ENCODE data around the gene ERBIN. TPM values are rescaled to one million over a fixed set of nuclear protein-coding genes. Genes with fewer than 3 reads are reported as not detected.

Gene ERBIN
- total RNA-seq, 1 experiment from 2014 or later: 143 TPM

DNA sequence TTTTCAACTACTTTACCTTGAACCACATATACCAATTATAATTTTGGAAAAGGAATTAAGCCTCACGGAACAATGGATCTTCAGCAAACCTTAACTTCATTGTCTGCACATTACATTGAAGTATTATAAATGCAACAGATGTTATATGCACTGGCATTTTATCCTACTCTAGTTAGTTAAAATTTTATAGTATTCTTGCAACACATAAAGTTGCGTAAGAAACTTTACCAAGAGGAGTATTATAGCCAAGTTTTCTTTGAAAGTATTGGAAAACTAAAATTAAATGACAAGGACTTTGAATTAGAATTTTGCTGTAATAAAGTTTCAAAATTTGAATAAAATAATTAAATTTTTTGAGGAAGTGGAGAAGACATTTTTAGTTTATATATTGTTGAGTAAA, 154.3 kb downstream of the ERBIN start:
- Histone ChIP-seq H2AFZ (no peak overlapping the region), H3K27me3 (ENCODE audit: insufficient read depth, low read depth) (no peaks in the 10 kb centered on the region), H3K79me2 (ENCODE audit: low read depth) (no peaks in the 10 kb centered on the region), H3F3A (ENCODE audit: insufficient read depth, low read depth) (peaks cover 16% of the 10 kb centered on the region; the same call in 1 of the 2 replicates), H3K4me1 (replicated peaks; ENCODE audit: insufficient read depth) (no peaks in the 10 kb centered on the region), H3K27ac (no peak overlapping the region), H3K4me3 (no peak overlapping the region), H3K9me3 (ENCODE audit: insufficient read depth, low read depth) (no peaks in the 10 kb centered on the region; the same call in 1 of the 2 replicates), H3K9me2 (ENCODE audit: insufficient read depth) (no peaks in the 10 kb centered on the region), H3K36me3 (ENCODE audit: low read depth) (peaks cover 32% of the 10 kb centered on the region; the same call in 1 of the 2 replicates), H3K4me2 (no peak overlapping the region), H4K20me1 (ENCODE audit: insufficient read depth) (no peaks in the 10 kb centered on the region; the same call in 1 of the 2 replicates)
- POLR2A ChIA-PET (ENCODE audit: unreplicated experiment): interaction anchor here (0.7 kb wide), 1 partner anchor 34 kb away, joined by 4 read pairs; no protein-coding TSS in a partner anchor
- DNase-seq: no peak
- BruUV-seq (replicated peaks): no TSS peak
- intact Hi-C loops (cut with micrococcal nuclease; ENCODE audit: unreplicated experiment): no loop called here
- CTCF ChIA-PET: no interaction called here
- TF ChIP-seq CTCF (conservative IDR thresholded peaks at IDR 0.05): no peak
- TF ChIP-seq EZH2 (IDR thresholded peaks at IDR 0.05; ENCODE audit: low read depth): no peak

GRCh38 chr5:66089384-66089783, 163.0 kb downstream of the ERBIN start:
- CTCF ChIA-PET: no interaction called here
- no peaks in the 10 kb centered on the region for H3K9me2 ChIP-seq (ENCODE audit: insufficient read depth)
- H3K27me3 ChIP-seq (ENCODE audit: insufficient read depth, low read depth): no peaks in the 10 kb centered on the region
- POLR2A ChIA-PET (ENCODE audit: unreplicated experiment): no interaction called here
- DNase-seq: no peak
- no peak overlapping the region for H3K4me2 ChIP-seq
- H3K9me3 ChIP-seq (ENCODE audit: insufficient read depth, low read depth): peaks cover 12% of the 10 kb centered on the region; the same call in 1 of the 2 replicates
- intact Hi-C loops (cut with micrococcal nuclease; ENCODE audit: unreplicated experiment): no loop called here
- no TSS peak for BruUV-seq (replicated peaks)
- no peaks in the 10 kb centered on the region for H3K79me2 ChIP-seq (ENCODE audit: low read depth)
- peaks cover 12% of the 10 kb centered on the region; the same call in 1 of the 2 replicates for H3K36me3 ChIP-seq (ENCODE audit: low read depth)
- no peak overlapping the region for H2AFZ ChIP-seq
- no peak overlapping the region for H3K27ac ChIP-seq
- H3K4me1 ChIP-seq (replicated peaks; ENCODE audit: insufficient read depth): no peaks in the 10 kb centered on the region
- H4K20me1 ChIP-seq (ENCODE audit: insufficient read depth): no peaks in the 10 kb centered on the region
- TF ChIP-seq CTCF (conservative IDR thresholded peaks at IDR 0.05) (no peak), EZH2 (IDR thresholded peaks at IDR 0.05; ENCODE audit: low read depth) (no peak)
- H3F3A ChIP-seq (ENCODE audit: insufficient read depth, low read depth): no peaks in the 10 kb centered on the region; the same call in 1 of the 2 replicates
- no peak overlapping the region for H3K4me3 ChIP-seq

DNA sequence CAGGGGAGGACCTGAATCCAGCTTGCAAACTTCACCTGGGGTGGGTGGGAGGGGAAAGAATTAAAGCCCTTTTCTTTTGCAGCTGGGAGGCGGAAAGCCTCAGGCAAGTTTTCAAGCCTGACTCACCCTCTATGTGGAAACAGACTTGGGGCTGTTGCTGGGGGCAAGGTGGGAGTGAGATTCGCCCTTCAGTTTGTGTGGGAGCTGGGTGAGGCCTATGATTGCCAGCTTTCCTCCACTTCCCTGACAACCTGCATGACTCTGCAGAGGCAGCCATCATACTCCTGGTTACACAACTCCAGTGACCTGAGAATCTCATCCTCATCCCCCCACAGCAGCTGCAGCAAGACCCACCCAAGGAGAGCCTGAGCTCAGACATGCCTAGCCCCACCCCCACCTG, 174.5 kb downstream of the ERBIN start:
- ChIA-PET POLR2A (ENCODE audit: unreplicated experiment) (no interaction called here), CTCF (no interaction called here)
- H3F3A ChIP-seq (ENCODE audit: insufficient read depth, low read depth): no peaks in the 10 kb centered on the region; the same call in 1 of the 2 replicates
- H3K4me2 ChIP-seq: no peak overlapping the region
- no peak for TF ChIP-seq CTCF (conservative IDR thresholded peaks at IDR 0.05)
- TF ChIP-seq EZH2 (IDR thresholded peaks at IDR 0.05; ENCODE audit: low read depth): no peak
- no peak for DNase-seq
- H3K36me3 ChIP-seq (ENCODE audit: low read depth): no peaks in the 10 kb centered on the region
- H3K27ac ChIP-seq: no peak overlapping the region
- no peaks in the 10 kb centered on the region for H3K4me1 ChIP-seq (replicated peaks; ENCODE audit: insufficient read depth)
- no TSS peak for BruUV-seq (replicated peaks)
- H3K9me2 ChIP-seq (ENCODE audit: insufficient read depth): no peaks in the 10 kb centered on the region; the same call in 1 of the 2 replicates
- no peak overlapping the region for H3K4me3 ChIP-seq
- no peaks in the 10 kb centered on the region for H3K79me2 ChIP-seq (ENCODE audit: low read depth)
- intact Hi-C loops (cut with micrococcal nuclease; ENCODE audit: unreplicated experiment): loop anchor here (5.0 kb wide), 1 partner anchor 41 kb away; the partner anchor contains the start of gene SREK1
- H3K27me3 ChIP-seq (ENCODE audit: insufficient read depth, low read depth): no peaks in the 10 kb centered on the region
- no peaks in the 10 kb centered on the region for H4K20me1 ChIP-seq (ENCODE audit: insufficient read depth)
- H2AFZ ChIP-seq: no peak overlapping the region
- peaks cover 45% of the 10 kb centered on the region for H3K9me3 ChIP-seq (ENCODE audit: insufficient read depth, low read depth)

All from PC-9 (cell line).